Measurements from ENCODE around the gene TRPV3. TPM values are rescaled to one million over a fixed set of nuclear protein-coding genes. Genes with fewer than 3 reads are reported as not detected.

The TRPV3 gene
- total and polyA plus RNA-seq, 9 of the 15 experiments (the other 6 are each of a cell fraction or from before 2014, with no cell fraction given) = 0.03 to 0.42 (median 0.11) TPM; not detected in 1

GRCh38 chr17:3594051-3594800 is 36.6 kb upstream of the TRPV3 start:
- BruUV-seq (replicated peaks) = no TSS peak
- WGBS (ENCODE audit: insufficient coverage, low coverage, missing lambda C conversion rate) = 7% methylated on average over 8 of the region's 11 CpGs
- TF ChIP-seq RBM17 (IDR thresholded peaks at IDR 0.05; ENCODE audit: borderline replicate concordance, low read depth, low read length) (no peak), CBX3 (IDR thresholded peaks at IDR 0.05; ENCODE audit: borderline replicate concordance in 1 of 2, low read length in 2 of 2) (no peak), HMG20A (CRISPR knock-in tag; conservative IDR thresholded peaks at IDR 0.05) (no peak), POLR2A (conservative IDR thresholded peaks at IDR 0.05) (no peak), TBP (optimal IDR thresholded peaks at IDR 0.05; ENCODE audit: low read depth, low read length) (no peak), ZHX1 (conservative IDR thresholded peaks at IDR 0.05; ENCODE audit: low read length) (no peak), PYGO2 (tag; IDR thresholded peaks at IDR 0.05) (no peak), MCM7 (IDR thresholded peaks at IDR 0.05) (no peak), ELF2 (CRISPR knock-in tag; IDR thresholded peaks at IDR 0.05) (no peak), FOXM1 (IDR thresholded peaks at IDR 0.05; ENCODE audit: low read depth) (no peak), FOXM1 (CRISPR knock-in tag; IDR thresholded peaks at IDR 0.05; ENCODE audit: low read depth) (no peak)

More at GRCh38 chr17:3594051-3594800, 36.6 kb upstream of the TRPV3 start:
- ChIA-PET CTCF (ENCODE audit: low intra/inter-chr PET ratio) (no interaction called here), POLR2A (interaction anchor here (0.6 kb wide), 1 partner anchor 736 kb away, joined by 3 read pairs; no protein-coding TSS in a partner anchor)
- H4K20me1 ChIP-seq (replicated peaks; ENCODE audit: control insufficient read depth, insufficient read depth, low read length) = peaks cover 5% of the 10 kb centered on the region
- intact Hi-C loops (cut with micrococcal nuclease) = no loop called here
- H3K27ac ChIP-seq (ENCODE audit: extremely low read depth, low read depth, low read length) = no peak overlapping the region
- no peak overlapping the region for H3K4me3 ChIP-seq
- in situ Hi-C loops (cut with MboI) = no loop called here
- peaks cover 14 to 75% of the 10 kb centered on the region in 2 experiments; a peak in 3 of 5 replicates for H3K27me3 ChIP-seq (ENCODE audit: control insufficient read depth in 2 of 2, insufficient read depth in 2 of 2, low read length in 2 of 2)
- H3K9me1 ChIP-seq (ENCODE audit: control insufficient read depth, insufficient read depth, low read length) = no peaks in the 10 kb centered on the region
- ATAC-seq = no peak
- peaks cover 0 to 4% of the 10 kb centered on the region in 2 experiments; a peak in 1 of 5 replicates for H3K4me1 ChIP-seq (replicated peaks in 1 of 2; ENCODE audit: control insufficient read depth in 2 of 2, insufficient read depth in 2 of 2, low read length in 2 of 2)
- no peak overlapping the region for H3K9ac ChIP-seq (ENCODE audit: insufficient read depth in 1 of 2, low read depth in 2 of 2, low read length in 2 of 2)
- FAIRE-seq = no peak
- H3K9me3 ChIP-seq (replicated peaks; ENCODE audit: control insufficient read depth, insufficient read depth, low read depth, low read length) = no peaks in the 10 kb centered on the region
- DNase-seq (ENCODE audit: extremely low read depth in 1 of 4, low spot score in 3 of 4) = no peak
- no peak overlapping the region for H3K4me2 ChIP-seq (ENCODE audit: insufficient read depth, low read length)
- H3K36me3 ChIP-seq (ENCODE audit: control insufficient read depth, insufficient read depth, low read length) = no peaks in the 10 kb centered on the region
- no peaks in the 10 kb centered on the region for H3K79me2 ChIP-seq (ENCODE audit: control insufficient read depth, insufficient read depth, low read length)
- H2AFZ ChIP-seq (ENCODE audit: low read depth, low read length) = no peak overlapping the region
